ENCODE results near the gene RBBP4.
A peak's percentile ranks its signal among the peaks of the same experiment; 100 is the strongest.

Gene RBBP4

GRCh38 chr1:32716312-32717148 lies 65.5 kb downstream of the RBBP4 start:
- peak in 1 of 10 donors; percentile 80 for DNase-seq
- intact Hi-C loops (cut with DNase I), result no loop called here

- no peak for DNase-seq
- intact Hi-C loops (cut with DNase I), result no loop called here
Observed at GRCh38 chr1:32717503-32717902, 66.5 kb downstream of the RBBP4 start.

- intact Hi-C loops (cut with DNase I), result no loop called here
- no peak for DNase-seq
Observed at GRCh38 chr1:32718036-32718435, 67.0 kb downstream of the RBBP4 start.

- intact Hi-C loops (cut with DNase I), result no loop called here
- DNase-seq, result no peak
Observed at GRCh38 chr1:32718527-32718926, 67.5 kb downstream of the RBBP4 start.

GRCh38 chr1:32719681-32720275 lies 68.8 kb downstream of the RBBP4 start:
- intact Hi-C loops (cut with DNase I), result no loop called here
- DNase-seq, result no peak

- DNase-seq, result no peak
- intact Hi-C loops (cut with DNase I), result no loop called here
Observed at GRCh38 chr1:32724678-32725614, 73.9 kb downstream of the RBBP4 start.

- intact Hi-C loops (cut with DNase I), result no loop called here
- DNase-seq, result no peak
Observed at GRCh38 chr1:32725615-32725982, 74.6 kb downstream of the RBBP4 start.

- intact Hi-C loops (cut with DNase I), result no loop called here
- DNase-seq, result no peak
Observed at GRCh38 chr1:32727876-32728275, 76.9 kb downstream of the RBBP4 start.

GRCh38 chr1:32728413-32729077 lies 77.5 kb downstream of the RBBP4 start:
- intact Hi-C loops (cut with DNase I), result no loop called here
- no peak for DNase-seq

- DNase-seq, result no peak
- intact Hi-C loops (cut with DNase I), result no loop called here
Observed at GRCh38 chr1:32729254-32730046, 78.4 kb downstream of the RBBP4 start.

GRCh38 chr1:32733582-32734321 lies 82.7 kb downstream of the RBBP4 start:
- no peak for DNase-seq
- intact Hi-C loops (cut with DNase I), result no loop called here
